Measurements from ENCODE around the gene XRCC3. TPM values are rescaled to one million over a fixed set of nuclear protein-coding genes. Genes with fewer than 3 reads are reported as not detected.

Gene XRCC3
- total and polyA plus RNA-seq, 2 of the 8 experiments (the other 6 are each of a cell fraction or from before 2014, with no cell fraction given), result 36.9 to 41.8 TPM

DNA sequence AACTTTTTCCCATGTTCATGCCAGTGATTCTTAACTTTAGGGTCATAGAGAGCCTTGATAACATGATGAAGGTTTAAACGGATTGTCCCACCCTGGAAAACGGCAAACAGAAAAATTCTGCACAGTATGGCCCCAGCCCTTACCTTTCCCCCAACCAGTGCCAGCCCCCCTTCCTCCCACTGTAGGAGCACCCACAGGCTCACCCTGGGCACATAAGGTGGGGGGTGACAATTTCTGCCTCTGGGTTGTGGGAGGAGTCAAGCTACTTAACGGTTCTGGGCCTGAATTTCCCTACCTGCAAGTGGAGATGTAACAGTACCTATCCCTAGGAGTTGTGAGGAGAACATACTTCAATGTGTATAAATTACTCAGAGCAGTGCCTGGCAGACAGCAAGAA is 18.0 kb downstream of the XRCC3 start (continued):
- TF ChIP-seq, protein P1, sequence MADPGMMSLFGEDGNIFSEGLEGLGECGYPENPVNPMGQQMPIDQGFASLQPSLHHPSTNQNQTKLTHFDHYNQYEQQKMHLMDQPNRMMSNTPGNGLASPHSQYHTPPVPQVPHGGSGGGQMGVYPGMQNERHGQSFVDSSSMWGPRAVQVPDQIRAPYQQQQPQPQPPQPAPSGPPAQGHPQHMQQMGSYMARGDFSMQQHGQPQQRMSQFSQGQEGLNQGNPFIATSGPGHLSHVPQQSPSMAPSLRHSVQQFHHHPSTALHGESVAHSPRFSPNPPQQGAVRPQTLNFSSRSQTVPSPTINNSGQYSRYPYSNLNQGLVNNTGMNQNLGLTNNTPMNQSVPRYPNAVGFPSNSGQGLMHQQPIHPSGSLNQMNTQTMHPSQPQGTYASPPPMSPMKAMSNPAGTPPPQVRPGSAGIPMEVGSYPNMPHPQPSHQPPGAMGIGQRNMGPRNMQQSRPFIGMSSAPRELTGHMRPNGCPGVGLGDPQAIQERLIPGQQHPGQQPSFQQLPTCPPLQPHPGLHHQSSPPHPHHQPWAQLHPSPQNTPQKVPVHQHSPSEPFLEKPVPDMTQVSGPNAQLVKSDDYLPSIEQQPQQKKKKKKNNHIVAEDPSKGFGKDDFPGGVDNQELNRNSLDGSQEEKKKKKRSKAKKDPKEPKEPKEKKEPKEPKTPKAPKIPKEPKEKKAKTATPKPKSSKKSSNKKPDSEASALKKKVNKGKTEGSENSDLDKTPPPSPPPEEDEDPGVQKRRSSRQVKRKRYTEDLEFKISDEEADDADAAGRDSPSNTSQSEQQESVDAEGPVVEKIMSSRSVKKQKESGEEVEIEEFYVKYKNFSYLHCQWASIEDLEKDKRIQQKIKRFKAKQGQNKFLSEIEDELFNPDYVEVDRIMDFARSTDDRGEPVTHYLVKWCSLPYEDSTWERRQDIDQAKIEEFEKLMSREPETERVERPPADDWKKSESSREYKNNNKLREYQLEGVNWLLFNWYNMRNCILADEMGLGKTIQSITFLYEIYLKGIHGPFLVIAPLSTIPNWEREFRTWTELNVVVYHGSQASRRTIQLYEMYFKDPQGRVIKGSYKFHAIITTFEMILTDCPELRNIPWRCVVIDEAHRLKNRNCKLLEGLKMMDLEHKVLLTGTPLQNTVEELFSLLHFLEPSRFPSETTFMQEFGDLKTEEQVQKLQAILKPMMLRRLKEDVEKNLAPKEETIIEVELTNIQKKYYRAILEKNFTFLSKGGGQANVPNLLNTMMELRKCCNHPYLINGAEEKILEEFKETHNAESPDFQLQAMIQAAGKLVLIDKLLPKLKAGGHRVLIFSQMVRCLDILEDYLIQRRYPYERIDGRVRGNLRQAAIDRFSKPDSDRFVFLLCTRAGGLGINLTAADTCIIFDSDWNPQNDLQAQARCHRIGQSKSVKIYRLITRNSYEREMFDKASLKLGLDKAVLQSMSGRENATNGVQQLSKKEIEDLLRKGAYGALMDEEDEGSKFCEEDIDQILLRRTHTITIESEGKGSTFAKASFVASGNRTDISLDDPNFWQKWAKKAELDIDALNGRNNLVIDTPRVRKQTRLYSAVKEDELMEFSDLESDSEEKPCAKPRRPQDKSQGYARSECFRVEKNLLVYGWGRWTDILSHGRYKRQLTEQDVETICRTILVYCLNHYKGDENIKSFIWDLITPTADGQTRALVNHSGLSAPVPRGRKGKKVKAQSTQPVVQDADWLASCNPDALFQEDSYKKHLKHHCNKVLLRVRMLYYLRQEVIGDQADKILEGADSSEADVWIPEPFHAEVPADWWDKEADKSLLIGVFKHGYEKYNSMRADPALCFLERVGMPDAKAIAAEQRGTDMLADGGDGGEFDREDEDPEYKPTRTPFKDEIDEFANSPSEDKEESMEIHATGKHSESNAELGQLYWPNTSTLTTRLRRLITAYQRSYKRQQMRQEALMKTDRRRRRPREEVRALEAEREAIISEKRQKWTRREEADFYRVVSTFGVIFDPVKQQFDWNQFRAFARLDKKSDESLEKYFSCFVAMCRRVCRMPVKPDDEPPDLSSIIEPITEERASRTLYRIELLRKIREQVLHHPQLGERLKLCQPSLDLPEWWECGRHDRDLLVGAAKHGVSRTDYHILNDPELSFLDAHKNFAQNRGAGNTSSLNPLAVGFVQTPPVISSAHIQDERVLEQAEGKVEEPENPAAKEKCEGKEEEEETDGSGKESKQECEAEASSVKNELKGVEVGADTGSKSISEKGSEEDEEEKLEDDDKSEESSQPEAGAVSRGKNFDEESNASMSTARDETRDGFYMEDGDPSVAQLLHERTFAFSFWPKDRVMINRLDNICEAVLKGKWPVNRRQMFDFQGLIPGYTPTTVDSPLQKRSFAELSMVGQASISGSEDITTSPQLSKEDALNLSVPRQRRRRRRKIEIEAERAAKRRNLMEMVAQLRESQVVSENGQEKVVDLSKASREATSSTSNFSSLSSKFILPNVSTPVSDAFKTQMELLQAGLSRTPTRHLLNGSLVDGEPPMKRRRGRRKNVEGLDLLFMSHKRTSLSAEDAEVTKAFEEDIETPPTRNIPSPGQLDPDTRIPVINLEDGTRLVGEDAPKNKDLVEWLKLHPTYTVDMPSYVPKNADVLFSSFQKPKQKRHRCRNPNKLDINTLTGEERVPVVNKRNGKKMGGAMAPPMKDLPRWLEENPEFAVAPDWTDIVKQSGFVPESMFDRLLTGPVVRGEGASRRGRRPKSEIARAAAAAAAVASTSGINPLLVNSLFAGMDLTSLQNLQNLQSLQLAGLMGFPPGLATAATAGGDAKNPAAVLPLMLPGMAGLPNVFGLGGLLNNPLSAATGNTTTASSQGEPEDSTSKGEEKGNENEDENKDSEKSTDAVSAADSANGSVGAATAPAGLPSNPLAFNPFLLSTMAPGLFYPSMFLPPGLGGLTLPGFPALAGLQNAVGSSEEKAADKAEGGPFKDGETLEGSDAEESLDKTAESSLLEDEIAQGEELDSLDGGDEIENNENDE (IDR thresholded peaks at IDR 0.05; ENCODE audit: insufficient replicate concordance, low read length), result no peak
- TF ChIP-seq, protein P2, sequence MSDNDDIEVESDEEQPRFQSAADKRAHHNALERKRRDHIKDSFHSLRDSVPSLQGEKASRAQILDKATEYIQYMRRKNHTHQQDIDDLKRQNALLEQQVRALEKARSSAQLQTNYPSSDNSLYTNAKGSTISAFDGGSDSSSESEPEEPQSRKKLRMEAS (IDR thresholded peaks at IDR 0.05), result no peak
- TF ChIP-seq GABPA (IDR thresholded peaks at IDR 0.05; ENCODE audit: borderline replicate concordance, insufficient read depth, low read length) (no peak), SP4 (IDR thresholded peaks at IDR 0.05; ENCODE audit: low read length) (no peak), SUZ12 (IDR thresholded peaks at IDR 0.05; ENCODE audit: low read length) (no peak)

All from H1 (cell line).